Left lung (tissue), 10 donors: ENCODE data around the gene THOC7. TPM values are rescaled to one million over a fixed set of nuclear protein-coding genes. Genes with fewer than 3 reads are reported as not detected.
A peak's percentile ranks its signal among the peaks of the same experiment; 100 is the strongest.

Experiments used
- ATAC-seq: fragments of 200-7000 bp; cut with Tn5 transposase; one replicate; pipeline ENCODE4 v1.9.1; 2020; ENCODE audit warnings: moderate library complexity
- DNase-seq, 4 donors: peaks; one replicate each; pipeline ENCODE4 v3.0.0-alpha.2; 2013 to 2020
- H3K27ac ChIP-seq, 2 donors: fragments of 200-600 bp; sonication (generic) in 1 of 2; one replicate each; pipeline versions ENCODE4 v1.5.0 to v1.8.0; 2020 to 2021
- H3K27me3 ChIP-seq, 2 donors: fragments of 200-600 bp; sonication (generic) in 1 of 2; one replicate each; pipeline versions ENCODE4 v1.5.0 to v1.8.0; 2020 to 2021
- H3K36me3 ChIP-seq, 2 donors: fragments of 200-600 bp; sonication (generic) in 1 of 2; one replicate each; pipeline versions ENCODE4 v1.5.0 to v1.8.0; 2020 to 2021
- H3K4me1 ChIP-seq, 2 donors: fragments of 200-600 bp; one replicate each; pipeline ENCODE4 v1.8.0; 2021
- H3K4me3 ChIP-seq, 2 donors: fragments of 200-600 bp; sonication (generic) in 1 of 2; one replicate each; pipeline versions ENCODE4 v1.5.0 to v1.8.0; 2020 to 2021; ENCODE audit warnings: mild to moderate bottlenecking in 1 of 2
- H3K9me3 ChIP-seq, 2 donors: fragments of 200-600 bp; sonication (generic) in 1 of 2; one replicate each; pipeline versions ENCODE4 v1.5.0 to v1.8.0; 2020 to 2021
- intact Hi-C, 2 donors: fragments of 100-400 bp; cut with DNase I; formaldehyde crosslinking; loops; one replicate each; pipeline versions ENCODE4 v1.11.2 to v1.14.2; 2022
- polyA plus RNA-seq, 6 donors: library from polyadenylated mRNA; unstranded; fragments of 120-200 nt; gene quantifications; one replicate each; pipeline ENCODE4 v1.2.1, GENCODE V29; 2013; ENCODE audit not compliant: insufficient read length in 6 of 6
- total RNA-seq, 2 donors: library from RNA; stranded (reverse); fragmentation: NEBNext Ultra II Directional; extraction: Animal tissue kit (Norgen Biotek cat#: 25700); gene quantifications; one replicate each; pipeline ENCODE4 v1.2.1, GENCODE V29; 2021
- TF ChIP-seq, protein P1 (sequence below), 2 donors: fragments of 200-600 bp; sonication (generic) in 1 of 2; IDR thresholded peaks; one replicate each; pipeline versions ENCODE4 v1.5.0 to v1.8.0; 2021; ENCODE audit warnings: antibody characterized with exemption in 2 of 2
- donor health status: DM: no; HTN: yes; CAD: no.
- donor health status: DM: no; HTN: no; CAD: no.

The THOC7 gene
- total and polyA plus RNA-seq, 8 donors: 46.7 to 80.2 (median 75.6) TPM

DNA sequence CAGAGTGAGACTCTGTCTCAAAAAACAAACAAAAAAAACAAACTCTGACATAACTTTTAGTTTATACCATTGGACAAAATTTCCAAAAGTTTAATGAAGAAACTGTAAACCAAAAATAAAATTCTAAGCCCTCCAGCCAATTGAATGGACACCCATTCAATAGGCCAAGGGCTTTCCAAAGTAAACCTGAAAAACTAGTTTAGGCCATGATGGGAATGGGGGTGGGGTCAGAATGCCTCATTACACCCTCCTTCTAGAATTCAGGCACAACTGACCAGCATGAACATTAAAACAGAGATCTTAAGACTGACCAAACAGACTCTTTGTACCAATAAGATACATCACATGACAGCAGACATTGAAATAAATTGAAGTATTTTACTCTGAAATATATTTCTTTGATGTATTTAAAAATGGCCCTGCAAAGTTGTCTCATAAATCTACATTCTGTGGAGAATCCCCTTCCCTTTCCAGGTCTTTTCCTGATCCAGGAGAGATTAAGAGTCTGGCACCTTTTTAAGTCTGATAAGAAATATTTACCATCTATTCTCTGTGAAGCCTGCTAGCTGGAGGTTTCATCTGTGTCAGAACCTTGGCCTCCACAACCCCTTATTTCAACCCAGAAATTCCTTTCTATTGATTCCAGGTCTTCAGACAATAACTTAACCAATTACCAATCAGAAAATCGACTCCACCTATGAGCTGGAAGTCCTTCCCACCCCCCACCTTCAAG, 15.7 kb downstream of the THOC7 start:
- intact Hi-C loops: no loop called here
- Histone ChIP-seq H3K27ac (no peak overlapping the region), H3K9me3 (no peaks in the 10 kb centered on the region), H3K4me1 (no peaks in the 10 kb centered on the region), H3K4me3 (no peak overlapping the region), H3K36me3 (no peaks in the 10 kb centered on the region), H3K27me3 (no peaks in the 10 kb centered on the region)
- DNase-seq (peak in 1 of 4 donors; percentile 19), ATAC-seq (peak; percentile 66)
- TF ChIP-seq, protein P1, sequence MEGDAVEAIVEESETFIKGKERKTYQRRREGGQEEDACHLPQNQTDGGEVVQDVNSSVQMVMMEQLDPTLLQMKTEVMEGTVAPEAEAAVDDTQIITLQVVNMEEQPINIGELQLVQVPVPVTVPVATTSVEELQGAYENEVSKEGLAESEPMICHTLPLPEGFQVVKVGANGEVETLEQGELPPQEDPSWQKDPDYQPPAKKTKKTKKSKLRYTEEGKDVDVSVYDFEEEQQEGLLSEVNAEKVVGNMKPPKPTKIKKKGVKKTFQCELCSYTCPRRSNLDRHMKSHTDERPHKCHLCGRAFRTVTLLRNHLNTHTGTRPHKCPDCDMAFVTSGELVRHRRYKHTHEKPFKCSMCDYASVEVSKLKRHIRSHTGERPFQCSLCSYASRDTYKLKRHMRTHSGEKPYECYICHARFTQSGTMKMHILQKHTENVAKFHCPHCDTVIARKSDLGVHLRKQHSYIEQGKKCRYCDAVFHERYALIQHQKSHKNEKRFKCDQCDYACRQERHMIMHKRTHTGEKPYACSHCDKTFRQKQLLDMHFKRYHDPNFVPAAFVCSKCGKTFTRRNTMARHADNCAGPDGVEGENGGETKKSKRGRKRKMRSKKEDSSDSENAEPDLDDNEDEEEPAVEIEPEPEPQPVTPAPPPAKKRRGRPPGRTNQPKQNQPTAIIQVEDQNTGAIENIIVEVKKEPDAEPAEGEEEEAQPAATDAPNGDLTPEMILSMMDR (IDR thresholded peaks at IDR 0.05): no peak

DNA sequence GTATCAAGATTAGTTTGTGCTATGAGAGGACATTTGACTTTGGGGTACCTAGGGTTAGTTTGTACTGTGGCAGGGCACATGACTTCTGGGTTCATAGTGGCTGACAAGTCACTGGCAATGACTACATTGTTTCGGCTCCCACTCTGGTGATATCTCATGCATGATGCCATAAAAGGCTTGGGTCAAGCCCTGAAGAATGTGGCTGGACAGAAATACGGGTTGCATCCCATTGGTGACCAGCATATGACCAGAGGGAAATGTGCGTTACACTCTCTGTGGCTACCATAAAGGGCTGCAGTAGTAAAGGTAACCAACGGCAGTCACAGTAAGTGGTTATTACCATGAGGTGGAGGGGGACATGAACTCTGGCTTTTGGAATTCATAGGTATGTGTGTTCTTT, 18.4 kb downstream of the THOC7 start:
- ATAC-seq: no peak
- Histone ChIP-seq H3K4me3 (no peak overlapping the region), H3K36me3 (no peaks in the 10 kb centered on the region), H3K27ac (no peak overlapping the region), H3K27me3 (no peaks in the 10 kb centered on the region), H3K4me1 (no peaks in the 10 kb centered on the region), H3K9me3 (no peaks in the 10 kb centered on the region)
- TF ChIP-seq, protein P1 (IDR thresholded peaks at IDR 0.05): no peak
- intact Hi-C loops: no loop called here
- no peak for DNase-seq

- H3K4me1 ChIP-seq: no peaks in the 10 kb centered on the region
- no peak overlapping the region for H3K27ac ChIP-seq
- TF ChIP-seq, protein P1 (IDR thresholded peaks at IDR 0.05): no peak
- no peaks in the 10 kb centered on the region for H3K36me3 ChIP-seq
- DNase-seq (no peak), ATAC-seq (no peak)
- no peaks in the 10 kb centered on the region for H3K27me3 ChIP-seq
- no peaks in the 10 kb centered on the region for H3K9me3 ChIP-seq
- H3K4me3 ChIP-seq: no peak overlapping the region
- intact Hi-C loops: no loop called here
Observed at GRCh38 chr3:63842127-63842526, 21.5 kb downstream of the THOC7 start.

DNA sequence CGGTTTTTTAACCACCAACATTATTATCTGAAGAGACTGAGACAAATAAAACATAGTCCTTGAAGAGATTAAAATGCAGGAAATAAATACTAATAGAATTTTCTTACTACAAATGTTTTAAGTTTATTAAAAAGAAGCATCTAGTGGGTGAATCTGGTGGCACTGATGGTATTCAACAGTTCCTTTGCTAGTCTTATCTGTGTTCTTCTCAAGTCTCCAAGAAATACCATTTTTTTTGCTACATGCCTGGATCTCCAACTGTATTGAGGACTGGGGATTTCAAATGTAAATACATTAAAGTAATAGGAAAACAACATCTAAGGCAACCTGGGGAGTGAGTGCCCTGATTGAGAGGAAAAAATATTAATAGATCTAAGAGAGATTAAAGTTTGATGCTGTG, 21.9 kb downstream of the THOC7 start:
- intact Hi-C loops: no loop called here
- TF ChIP-seq, protein P1 (IDR thresholded peaks at IDR 0.05): no peak
- H3K4me3 ChIP-seq: no peak overlapping the region

DNA sequence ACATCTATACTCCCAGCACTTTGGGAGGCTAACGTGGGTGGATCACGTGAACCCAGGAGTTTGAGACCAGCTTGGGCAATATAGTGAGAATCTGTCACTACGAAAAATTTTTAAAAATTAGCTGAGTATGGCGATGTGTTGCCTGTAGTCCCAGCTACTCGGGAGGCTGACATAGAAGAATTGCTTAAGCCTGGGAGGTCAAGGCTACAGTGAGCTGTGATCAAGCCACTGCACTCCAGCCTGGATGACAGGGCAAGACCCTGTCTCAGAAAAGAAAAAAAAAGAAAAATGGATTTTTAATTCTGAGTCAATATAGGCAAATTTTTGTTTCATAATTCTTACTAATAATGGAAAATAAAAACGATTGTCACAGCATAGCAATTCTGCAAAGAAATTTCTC, 31.2 kb downstream of the THOC7 start:
- no peaks in the 10 kb centered on the region for H3K27me3 ChIP-seq
- H3K27ac ChIP-seq: no peak overlapping the region
- H3K4me1 ChIP-seq: no peaks in the 10 kb centered on the region
- no peaks in the 10 kb centered on the region for H3K9me3 ChIP-seq
- no peak overlapping the region for H3K4me3 ChIP-seq
- ATAC-seq: no peak
- H3K36me3 ChIP-seq: peaks cover 0 to 73% of the 10 kb centered on the region in 2 donors
- DNase-seq: no peak
- TF ChIP-seq, protein P1 (IDR thresholded peaks at IDR 0.05): no peak
- intact Hi-C loops: no loop called here

More for the DNA sequence above, 21.9 kb downstream of the THOC7 start:
- ATAC-seq: no peak
- Histone ChIP-seq H3K27me3 (no peaks in the 10 kb centered on the region), H3K27ac (no peak overlapping the region), H3K36me3 (no peaks in the 10 kb centered on the region), H3K9me3 (no peaks in the 10 kb centered on the region), H3K4me1 (no peaks in the 10 kb centered on the region)
- no peak for DNase-seq
